Fibroblast of lung (primary cell): Measurements from ENCODE around the gene XCR1. TPM values are rescaled to one million over a fixed set of nuclear protein-coding genes. Genes with fewer than 3 reads are reported as not detected.

Experiments used
- DNase-seq, 2 donors: peaks; one replicate each; pipeline versions ENCODE4 v3.0.0 to v3.0.0-alpha.2; 2010; ENCODE audit warnings: low read depth in 2 of 2
- H2AFZ ChIP-seq: 2 replicates; pipeline ENCODE4 v1.5.1; 2012; ENCODE audit warnings: low read length, control low read depth, inconsistent platforms
- H3K27ac ChIP-seq: 2 replicates; pipeline ENCODE4 v1.5.1; 2011; ENCODE audit warnings: low read length, control low read depth; ENCODE audit not compliant: insufficient read depth
- H3K27me3 ChIP-seq: 2 replicates; pipeline ENCODE4 v1.5.1; 2011; ENCODE audit warnings: mild to moderate bottlenecking, low read length; ENCODE audit not compliant: control insufficient read depth, insufficient read depth
- H3K36me3 ChIP-seq: 2 replicates; pipeline ENCODE4 v1.5.1; 2011; ENCODE audit warnings: low read length; ENCODE audit not compliant: control insufficient read depth, insufficient read depth
- H3K4me1 ChIP-seq: 2 replicates; pipeline ENCODE4 v1.5.1; 2011; ENCODE audit warnings: low read length; ENCODE audit not compliant: control insufficient read depth, insufficient read depth; ENCODE audit errors: extremely low read depth
- H3K4me2 ChIP-seq: 2 replicates; pipeline ENCODE4 v1.5.1; 2011; ENCODE audit warnings: low read length, control low read depth; ENCODE audit not compliant: insufficient read depth; ENCODE audit errors: extremely low read depth
- H3K4me3 ChIP-seq, 4 experiments: fragments of 200-600 bp in 1 of 4; sonication (generic) in 1 of 4; replicated peaks in 1 of 4; 2 replicates each; pipeline ENCODE4 v1.5.1; 2011 to 2016; ENCODE audit warnings: low read length in 4 of 4, low read depth in 3 of 4, mild to moderate bottlenecking in 3 of 4, control low read depth in 2 of 4, inconsistent platforms in 1 of 4, mixed read lengths in 1 of 4; ENCODE audit not compliant: insufficient read depth in 1 of 4; ENCODE audit errors: control extremely low read depth in 1 of 4
- H3K79me2 ChIP-seq: 2 replicates; pipeline ENCODE4 v1.5.1; 2012; ENCODE audit warnings: mild to moderate bottlenecking, low read length, inconsistent platforms; ENCODE audit not compliant: control insufficient read depth, insufficient read depth
- H3K9ac ChIP-seq: 2 replicates; pipeline ENCODE4 v1.5.1; 2011; ENCODE audit warnings: mild to moderate bottlenecking, low read length, control low read depth; ENCODE audit not compliant: insufficient read depth
- H3K9me3 ChIP-seq: 2 replicates; pipeline ENCODE4 v1.5.1; 2012; ENCODE audit warnings: low read depth, low read length; ENCODE audit not compliant: control insufficient read depth, insufficient read depth
- H4K20me1 ChIP-seq: 2 replicates; pipeline ENCODE4 v1.5.1; 2011; ENCODE audit warnings: low read length; ENCODE audit not compliant: control insufficient read depth, insufficient read depth; ENCODE audit errors: extremely low read depth
- EZH2 ChIP-seq: IDR thresholded peaks from 2 replicates; pipeline ENCODE4 v1.5.1; 2012; ENCODE audit warnings: low read length, control low read depth, mild to moderate bottlenecking; ENCODE audit errors: missing control alignments
- polyA plus RNA-seq, 2 donors: library from polyadenylated mRNA; depleted of rRNA in 1 of 2; stranded (reverse) in 1 of 2; unstranded in 1 of 2; fragments of >200 nt; gene quantifications; 2 replicates each; pipeline ENCODE4 v1.2.1, GENCODE V29; 2011 to 2012; ENCODE audit warnings: missing spikeins in 1 of 2
- total RNA-seq: library from RNA; depleted of rRNA; stranded (reverse); fragments of >200 nt; gene quantifications from 2 replicates; pipeline ENCODE4 v1.2.1, GENCODE V29; 2014
- TF ChIP-seq, protein P1 (sequence below), 2 donors: IDR thresholded peaks in 1 of 2; conservative IDR thresholded peaks in 1 of 2; 1 replicate in 1 of 2; 2 replicates in 1 of 2; pipeline ENCODE4 v1.5.1; 2011 to 2012; ENCODE audit warnings: low read length in 2 of 2, control low read depth in 1 of 2, inconsistent platforms in 1 of 2, low read depth in 1 of 2, mild to moderate bottlenecking in 1 of 2

Gene XCR1
- total and polyA plus RNA-seq, 2 donors (not counting 1 experiment from before 2014, with no cell fraction given), result under 0.01 to 0.01 TPM

DNA sequence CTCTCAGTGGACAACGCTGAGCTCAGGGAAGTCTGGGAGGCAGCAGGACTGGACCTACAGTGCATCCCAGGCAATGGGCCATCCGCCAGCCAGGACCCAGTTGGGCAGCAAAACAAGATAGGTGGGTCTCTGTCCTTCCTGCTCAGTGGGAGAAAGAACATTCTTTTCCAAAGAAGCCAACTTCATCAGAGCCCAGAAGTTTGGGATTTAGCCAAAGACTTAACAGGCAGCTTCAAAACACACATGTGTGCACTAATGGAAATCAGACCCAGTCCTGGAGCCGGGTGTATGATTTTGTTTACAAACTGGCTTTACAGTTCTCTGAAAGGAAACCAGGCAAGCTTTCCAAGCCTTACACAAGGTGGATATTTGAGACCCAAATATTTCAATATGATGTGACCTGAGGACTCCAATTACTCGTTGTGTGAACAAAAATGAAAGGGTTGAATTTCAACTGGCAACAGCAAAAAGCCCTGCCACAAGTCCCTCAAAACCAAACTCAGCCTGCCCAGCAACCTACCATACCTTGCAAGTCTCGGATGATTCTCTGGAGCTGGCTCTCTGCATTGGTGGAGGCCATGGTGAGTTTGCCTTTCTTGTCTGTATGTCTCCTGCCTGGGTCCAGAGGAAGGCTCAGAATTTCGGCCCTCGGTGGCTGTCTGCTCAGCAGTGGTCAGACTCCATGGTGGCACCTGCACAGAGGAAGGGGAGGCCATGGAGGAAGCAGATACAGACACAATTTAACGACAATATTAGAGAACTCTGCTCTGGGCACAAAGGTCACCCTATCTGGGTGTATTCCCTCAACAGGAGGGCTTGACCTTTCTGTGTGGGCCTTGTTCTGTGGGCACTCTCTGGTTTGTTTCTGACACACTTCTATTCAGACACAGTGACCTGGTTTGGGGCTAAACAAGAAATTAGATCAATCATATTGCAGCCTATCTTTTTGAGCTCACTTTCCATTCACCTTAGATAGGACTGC lies 42.7 kb downstream of the XCR1 start:
- H3K9ac ChIP-seq, result no peak overlapping the region
- no peaks in the 10 kb centered on the region for H3K9me3 ChIP-seq
- H3K27me3 ChIP-seq, result no peaks in the 10 kb centered on the region
- peak in 1 of 2 donors; percentile 62 for DNase-seq
- H4K20me1 ChIP-seq, result no peaks in the 10 kb centered on the region
- no peak overlapping the region for H3K4me3 ChIP-seq
- H2AFZ ChIP-seq, result no peak overlapping the region
- H3K79me2 ChIP-seq, result peaks cover 14% of the 10 kb centered on the region
- peak overlapping the region; percentile 4 for H3K4me2 ChIP-seq
- H3K4me1 ChIP-seq, result peaks cover 56% of the 10 kb centered on the region
- peak overlapping the region; percentile 94 for H3K27ac ChIP-seq
- peaks cover 2% of the 10 kb centered on the region for H3K36me3 ChIP-seq
- TF ChIP-seq EZH2, result no peak
- TF ChIP-seq, protein P1, sequence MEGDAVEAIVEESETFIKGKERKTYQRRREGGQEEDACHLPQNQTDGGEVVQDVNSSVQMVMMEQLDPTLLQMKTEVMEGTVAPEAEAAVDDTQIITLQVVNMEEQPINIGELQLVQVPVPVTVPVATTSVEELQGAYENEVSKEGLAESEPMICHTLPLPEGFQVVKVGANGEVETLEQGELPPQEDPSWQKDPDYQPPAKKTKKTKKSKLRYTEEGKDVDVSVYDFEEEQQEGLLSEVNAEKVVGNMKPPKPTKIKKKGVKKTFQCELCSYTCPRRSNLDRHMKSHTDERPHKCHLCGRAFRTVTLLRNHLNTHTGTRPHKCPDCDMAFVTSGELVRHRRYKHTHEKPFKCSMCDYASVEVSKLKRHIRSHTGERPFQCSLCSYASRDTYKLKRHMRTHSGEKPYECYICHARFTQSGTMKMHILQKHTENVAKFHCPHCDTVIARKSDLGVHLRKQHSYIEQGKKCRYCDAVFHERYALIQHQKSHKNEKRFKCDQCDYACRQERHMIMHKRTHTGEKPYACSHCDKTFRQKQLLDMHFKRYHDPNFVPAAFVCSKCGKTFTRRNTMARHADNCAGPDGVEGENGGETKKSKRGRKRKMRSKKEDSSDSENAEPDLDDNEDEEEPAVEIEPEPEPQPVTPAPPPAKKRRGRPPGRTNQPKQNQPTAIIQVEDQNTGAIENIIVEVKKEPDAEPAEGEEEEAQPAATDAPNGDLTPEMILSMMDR (conservative IDR thresholded peaks at IDR 0.05 in 1 of 2, IDR thresholded peaks at IDR 0.05 in 1 of 2; ENCODE audit: low read depth in 1 of 2, low read length in 2 of 2), result no peak

DNA sequence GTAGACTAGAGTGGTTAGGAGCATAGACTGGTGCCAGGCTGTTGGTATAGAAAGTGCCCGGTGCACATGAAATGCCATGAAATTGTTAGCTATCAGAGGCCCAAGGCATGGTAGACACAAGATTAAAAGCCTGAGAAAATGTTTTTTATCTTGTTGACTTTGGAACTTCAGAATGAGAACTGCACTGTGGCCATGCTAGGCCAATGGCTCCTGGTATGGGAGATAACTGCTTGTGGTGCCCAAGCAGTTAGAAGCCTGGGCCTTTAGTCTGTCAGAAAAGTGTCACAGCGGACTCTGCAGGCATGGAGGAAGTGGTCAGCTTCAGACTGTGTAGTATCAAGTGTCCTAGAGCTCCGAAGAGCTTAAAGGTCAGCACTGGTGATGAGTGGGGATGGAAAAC lies 43.5 kb downstream of the XCR1 start:
- no peak for DNase-seq
- H3K79me2 ChIP-seq, result peaks cover 14% of the 10 kb centered on the region
- H3K27ac ChIP-seq, result no peak overlapping the region
- peaks cover 50% of the 10 kb centered on the region for H3K4me1 ChIP-seq
- H2AFZ ChIP-seq, result no peak overlapping the region
- no peaks in the 10 kb centered on the region for H3K27me3 ChIP-seq
- no peak overlapping the region for H3K4me3 ChIP-seq
- H3K36me3 ChIP-seq, result peaks cover 7% of the 10 kb centered on the region
- TF ChIP-seq, protein P1 (conservative IDR thresholded peaks at IDR 0.05 in 1 of 2, IDR thresholded peaks at IDR 0.05 in 1 of 2; ENCODE audit: low read depth in 1 of 2, low read length in 2 of 2), result no peak
- no peak for TF ChIP-seq EZH2
- H3K9ac ChIP-seq, result no peak overlapping the region
- H4K20me1 ChIP-seq, result no peaks in the 10 kb centered on the region
- no peaks in the 10 kb centered on the region for H3K9me3 ChIP-seq
- no peak overlapping the region for H3K4me2 ChIP-seq

DNA sequence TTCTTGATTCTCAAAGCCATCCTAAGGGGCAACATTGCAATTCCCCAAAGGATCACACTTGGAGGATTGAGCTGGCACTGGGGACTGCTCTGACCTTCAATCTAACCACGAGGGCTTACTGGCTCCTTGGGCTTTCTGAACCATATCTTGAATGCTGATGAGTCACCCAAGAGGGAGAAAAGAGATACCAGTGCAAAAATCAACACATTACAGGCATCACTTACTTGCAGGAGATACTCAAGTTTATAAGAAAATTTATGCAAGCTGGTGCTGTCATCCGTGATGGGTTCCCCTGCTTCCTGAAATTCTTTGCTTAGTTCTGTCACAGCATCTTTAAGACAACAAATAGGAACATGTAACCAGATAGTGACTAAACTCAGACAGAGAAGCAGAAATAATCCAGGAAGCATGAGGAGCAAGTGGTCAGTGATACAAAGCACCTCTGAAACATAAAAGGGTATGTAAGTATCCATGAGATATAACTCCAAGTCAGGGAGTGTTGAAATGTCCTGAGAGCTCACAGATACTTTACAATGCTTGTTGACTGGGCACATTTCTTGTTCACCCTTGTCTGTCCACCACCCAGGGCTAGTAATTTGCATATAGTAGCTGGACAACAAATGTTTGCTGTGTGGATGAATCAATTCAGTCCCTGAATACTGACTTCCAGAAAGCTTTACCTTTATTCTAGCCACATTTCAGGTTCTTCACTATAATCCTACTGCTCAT lies 45.8 kb downstream of the XCR1 start:
- no peak overlapping the region for H3K4me3 ChIP-seq
- H2AFZ ChIP-seq, result no peak overlapping the region
- peak overlapping the region; percentile 38 for H3K4me2 ChIP-seq
- peaks cover 30% of the 10 kb centered on the region for H3K4me1 ChIP-seq
- H3K36me3 ChIP-seq, result peaks cover 10% of the 10 kb centered on the region
- H3K79me2 ChIP-seq, result peaks cover 3% of the 10 kb centered on the region
- H3K27ac ChIP-seq, result no peak overlapping the region
- H3K27me3 ChIP-seq, result no peaks in the 10 kb centered on the region
- peak; percentile 25 to 68 for DNase-seq
- H3K9me3 ChIP-seq, result no peaks in the 10 kb centered on the region
- no peaks in the 10 kb centered on the region for H4K20me1 ChIP-seq
- no peak overlapping the region for H3K9ac ChIP-seq
- TF ChIP-seq, protein P1 (conservative IDR thresholded peaks at IDR 0.05 in 1 of 2, IDR thresholded peaks at IDR 0.05 in 1 of 2; ENCODE audit: low read depth in 1 of 2, low read length in 2 of 2), result no peak
- no peak for TF ChIP-seq EZH2
